ENCODE measurements around the gene PLVAP.

DNA sequence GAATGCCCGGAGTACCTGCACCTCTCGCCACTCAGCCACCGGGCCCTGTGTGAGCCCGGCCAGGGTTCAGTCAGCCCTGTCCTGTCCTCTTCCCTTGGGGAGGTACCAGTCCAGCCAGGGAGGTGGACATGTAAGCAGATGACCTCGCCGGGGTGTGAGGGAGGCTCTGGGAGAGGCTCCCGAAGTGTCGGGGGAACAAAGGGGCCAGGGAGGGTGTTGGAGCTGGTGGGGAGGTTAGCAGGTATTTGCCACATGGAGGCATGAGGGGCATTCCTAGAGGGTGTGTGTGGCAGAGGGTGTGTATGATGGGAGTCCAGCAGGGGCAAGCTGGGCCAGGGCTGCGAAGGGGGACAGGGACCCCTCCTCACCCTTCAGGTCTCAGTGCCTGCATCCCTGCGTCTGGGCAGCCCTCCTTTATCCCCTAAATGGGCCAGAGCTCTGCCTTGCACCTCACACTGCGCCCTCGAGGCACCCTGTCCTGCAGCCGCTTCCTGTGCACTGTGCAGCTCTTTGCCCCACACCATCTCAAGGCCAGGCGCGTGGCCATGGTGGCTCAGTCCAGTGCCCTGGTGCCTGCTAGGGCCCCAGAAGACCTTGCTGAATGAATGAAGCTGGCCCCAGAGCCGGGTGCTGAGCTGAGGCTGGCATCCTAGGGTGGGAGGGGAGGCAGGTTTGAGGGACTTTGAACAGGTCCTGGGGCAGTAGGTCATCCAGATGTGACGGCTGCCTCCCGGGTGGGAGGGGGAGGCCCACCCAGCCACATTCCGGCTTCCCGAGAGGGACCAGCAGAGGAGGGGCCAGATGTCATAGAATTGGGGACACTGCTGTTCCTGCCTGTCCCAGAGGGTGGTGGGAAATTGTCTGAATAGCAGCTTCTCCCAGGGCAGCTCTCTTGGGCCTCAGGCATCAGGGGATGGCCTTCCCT lies 64.7 kb downstream of the PLVAP start:
- TF ChIP-seq ZNF266 (tag by site-specific recombination; IDR thresholded peaks at IDR 0.05; ENCODE audit: low read depth), result no peak
- no peak for TF ChIP-seq ZNF292 (tag by site-specific recombination; IDR thresholded peaks at IDR 0.05; ENCODE audit: borderline replicate concordance, low read depth)
- TF ChIP-seq, protein P1, sequence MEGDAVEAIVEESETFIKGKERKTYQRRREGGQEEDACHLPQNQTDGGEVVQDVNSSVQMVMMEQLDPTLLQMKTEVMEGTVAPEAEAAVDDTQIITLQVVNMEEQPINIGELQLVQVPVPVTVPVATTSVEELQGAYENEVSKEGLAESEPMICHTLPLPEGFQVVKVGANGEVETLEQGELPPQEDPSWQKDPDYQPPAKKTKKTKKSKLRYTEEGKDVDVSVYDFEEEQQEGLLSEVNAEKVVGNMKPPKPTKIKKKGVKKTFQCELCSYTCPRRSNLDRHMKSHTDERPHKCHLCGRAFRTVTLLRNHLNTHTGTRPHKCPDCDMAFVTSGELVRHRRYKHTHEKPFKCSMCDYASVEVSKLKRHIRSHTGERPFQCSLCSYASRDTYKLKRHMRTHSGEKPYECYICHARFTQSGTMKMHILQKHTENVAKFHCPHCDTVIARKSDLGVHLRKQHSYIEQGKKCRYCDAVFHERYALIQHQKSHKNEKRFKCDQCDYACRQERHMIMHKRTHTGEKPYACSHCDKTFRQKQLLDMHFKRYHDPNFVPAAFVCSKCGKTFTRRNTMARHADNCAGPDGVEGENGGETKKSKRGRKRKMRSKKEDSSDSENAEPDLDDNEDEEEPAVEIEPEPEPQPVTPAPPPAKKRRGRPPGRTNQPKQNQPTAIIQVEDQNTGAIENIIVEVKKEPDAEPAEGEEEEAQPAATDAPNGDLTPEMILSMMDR (tag by site-specific recombination; IDR thresholded peaks at IDR 0.05), result no peak
- no peak for TF ChIP-seq ZNF416 (tag by site-specific recombination; IDR thresholded peaks at IDR 0.05)

Data from HEK293 (cell line).